MCF 10A (cell line): ENCODE measurements around the gene MBOAT2. TPM values are rescaled to one million over a fixed set of nuclear protein-coding genes. Genes with fewer than 3 reads are reported as not detected.

Experiments
- BruUV-seq: library from RNA; stranded (reverse); fragments of 400-500 nt; replicated peaks from 2 replicates; lab custom pipeline; 2021; lab: Mats Ljungman, UMichigan
- CTCF ChIA-PET: fragments of 300-600 bp; sonication (Branson Sonifier 250); formaldehyde crosslinking; extraction: SDS; loops from one replicate; lab custom pipeline; 2021; ENCODE audit warnings: antibody characterized with exemption, inconsistent platforms; lab: Yijun Ruan, JAX
- POLR2A ChIA-PET: fragments of 300-600, 350-650 bp; sonication (Branson Sonifier 250); formaldehyde crosslinking; extraction: SDS; loops from one replicate; lab custom pipeline; 2020; ENCODE audit warnings: antibody characterized with exemption, inconsistent platforms; lab: Yijun Ruan, JAX
- DNase-seq: peaks from one replicate; pipeline ENCODE4 v3.0.0-alpha.2; 2018; ENCODE audit not compliant: unreplicated experiment
- H3K27ac Mint-ChIP-seq: one replicate; pipeline ENCODE4 v1.8.0; 2022; ENCODE audit warnings: mild to moderate bottlenecking, low read depth, mixed read lengths; ENCODE audit not compliant: unreplicated experiment
- H3K27me3 Mint-ChIP-seq: one replicate; pipeline ENCODE4 v1.8.0; 2022; ENCODE audit warnings: mixed read lengths; ENCODE audit not compliant: insufficient read depth, unreplicated experiment
- H3K36me3 Mint-ChIP-seq: one replicate; pipeline ENCODE4 v1.8.0; 2022; ENCODE audit warnings: mild to moderate bottlenecking, moderate library complexity, mixed read lengths; ENCODE audit not compliant: insufficient read depth, unreplicated experiment
- H3K4me1 Mint-ChIP-seq: one replicate; pipeline ENCODE4 v1.8.0; 2022; ENCODE audit warnings: mixed read lengths; ENCODE audit not compliant: insufficient read depth, unreplicated experiment
- H3K4me3 Mint-ChIP-seq: one replicate; pipeline ENCODE4 v1.8.0; 2022; ENCODE audit warnings: mild to moderate bottlenecking, moderate library complexity, mixed read lengths; ENCODE audit not compliant: unreplicated experiment
- H3K9me3 Mint-ChIP-seq: one replicate; pipeline ENCODE4 v1.8.0; 2022; ENCODE audit warnings: mixed read lengths; ENCODE audit not compliant: unreplicated experiment
- CTCF ChIP-seq: fragments of 200-600 bp; IDR thresholded peaks from one replicate; pipeline ENCODE4 v1.8.0; 2022; ENCODE audit warnings: antibody characterized with exemption, mild to moderate bottlenecking; ENCODE audit not compliant: unreplicated experiment
- intact Hi-C: fragments of 100-400 bp; cut with micrococcal nuclease; formaldehyde crosslinking; loops from 2 replicates; pipeline ENCODE4 v1.14.1; 2022
- total RNA-seq: library from RNA; stranded (reverse); gene quantifications from 2 replicates; pipeline ENCODE4 v1.2.3, GENCODE V29; 2022

The MBOAT2 gene
- total RNA-seq, 1 experiment from 2014 or later: 34.7 TPM

- BruUV-seq: no TSS peak
- ChIA-PET CTCF (interaction anchor here (0.6 kb wide), 2 partner anchors 117 to 509 kb away, joined by 3 to 6 read pairs; no protein-coding TSS in a partner anchor), POLR2A (interaction anchor here (1.7 to 1.9 kb wide), 2 partner anchors 16 to 18 kb away, joined by 5 to 10 read pairs; partner anchors contain the start of gene MBOAT2)
- H3K4me3 Mint-ChIP-seq: no peak overlapping the region
- no peak for DNase-seq
- intact Hi-C loops: no loop called here
- peaks cover 31% of the 10 kb centered on the region for H3K4me1 Mint-ChIP-seq
- TF ChIP-seq CTCF: no peak
- no peaks in the 10 kb centered on the region for H3K9me3 Mint-ChIP-seq
- H3K27me3 Mint-ChIP-seq: no peaks in the 10 kb centered on the region
- H3K27ac Mint-ChIP-seq: peak overlapping the region; percentile 8
- H3K36me3 Mint-ChIP-seq: no peaks in the 10 kb centered on the region
Observed at GRCh38 chr2:8986327-8986976, 17.0 kb downstream of the MBOAT2 start.

GRCh38 chr2:8985561-8986326 is 17.7 kb downstream of the MBOAT2 start:
- Mint-ChIP-seq H3K9me3 (no peaks in the 10 kb centered on the region), H3K27ac (peak overlapping the region; percentile 8), H3K4me1 (peaks cover 31% of the 10 kb centered on the region), H3K27me3 (no peaks in the 10 kb centered on the region), H3K4me3 (no peak overlapping the region), H3K36me3 (no peaks in the 10 kb centered on the region)
- no TSS peak for BruUV-seq
- ChIA-PET CTCF (interaction anchor here (0.6 kb wide), 2 partner anchors 118 to 509 kb away, joined by 3 to 6 read pairs; no protein-coding TSS in a partner anchor), POLR2A (no interaction called here)
- intact Hi-C loops: no loop called here
- TF ChIP-seq CTCF: no peak
- no peak for DNase-seq

GRCh38 chr2:8984855-8985254 is 18.6 kb downstream of the MBOAT2 start:
- DNase-seq: no peak
- H3K27me3 Mint-ChIP-seq: no peaks in the 10 kb centered on the region
- no peaks in the 10 kb centered on the region for H3K9me3 Mint-ChIP-seq
- ChIA-PET CTCF (interaction anchor here (0.5 to 0.7 kb wide), 2 partner anchors 38 to 94 kb away, joined by 3 read pairs; no protein-coding TSS in a partner anchor), POLR2A (interaction anchor here (0.7 to 1.6 kb wide), 6 partner anchors 8 to 90 kb away, joined by 3 to 8 read pairs (median 4); partner anchors contain the start of gene MBOAT2)
- H3K4me3 Mint-ChIP-seq: no peak overlapping the region
- TF ChIP-seq CTCF: no peak
- H3K36me3 Mint-ChIP-seq: no peaks in the 10 kb centered on the region
- H3K4me1 Mint-ChIP-seq: peaks cover 31% of the 10 kb centered on the region
- intact Hi-C loops: no loop called here
- no peak overlapping the region for H3K27ac Mint-ChIP-seq
- no TSS peak for BruUV-seq

- BruUV-seq: no TSS peak
- Mint-ChIP-seq H3K27ac (peak overlapping the region; percentile 21), H3K4me3 (no peak overlapping the region), H3K36me3 (no peaks in the 10 kb centered on the region), H3K27me3 (no peaks in the 10 kb centered on the region), H3K4me1 (peaks cover 27% of the 10 kb centered on the region), H3K9me3 (no peaks in the 10 kb centered on the region)
- no peak for TF ChIP-seq CTCF
- intact Hi-C loops: no loop called here
- POLR2A ChIA-PET: interaction anchor here (0.7 to 1.6 kb wide), 6 partner anchors 9 to 89 kb away, joined by 3 to 8 read pairs (median 4); partner anchors contain the start of gene MBOAT2
- CTCF ChIA-PET: interaction anchor here (1.0 kb wide), 1 partner anchor 111 kb away, joined by 4 read pairs; no protein-coding TSS in a partner anchor
- DNase-seq: peak; percentile 24
Observed at GRCh38 chr2:8984157-8984556, 19.3 kb downstream of the MBOAT2 start.
